NCI-H82 treated with DMSO at 0.1 percent for 48 hours (cell line): ENCODE results near the gene SSTR5.

ENCODE experiments used
- DNase-seq: peaks from one replicate; lab custom pipeline; 2025; ENCODE audit not compliant: unreplicated experiment; lab: John Stamatoyannopoulos, UW

SSTR5 gene

GRCh38 chr16:1039762-1040161, 32.8 kb upstream of the SSTR5 start:
- no peak for DNase-seq

GRCh38 chr16:1040346-1040745, 32.2 kb upstream of the SSTR5 start:
- no peak for DNase-seq

GRCh38 chr16:1042049-1042744, 30.4 kb upstream of the SSTR5 start:
- no peak for DNase-seq

- no peak for DNase-seq
These were observed 29.7 kb upstream of the SSTR5 start for GRCh38 chr16:1042866-1043265.

- DNase-seq: no peak
These were observed 28.6 kb upstream of the SSTR5 start for GRCh38 chr16:1043881-1044451.

GRCh38 chr16:1044460-1045309, 27.9 kb upstream of the SSTR5 start:
- no peak for DNase-seq

- DNase-seq: no peak
These were observed 27.1 kb upstream of the SSTR5 start for GRCh38 chr16:1045310-1045992.

- DNase-seq: no peak
These were observed 26.3 kb upstream of the SSTR5 start for GRCh38 chr16:1045993-1046911.

GRCh38 chr16:1047123-1047522, 25.4 kb upstream of the SSTR5 start:
- no peak for DNase-seq

- no peak for DNase-seq
These were observed 24.7 kb upstream of the SSTR5 start for GRCh38 chr16:1047801-1048200.

GRCh38 chr16:1048442-1049112, 24.0 kb upstream of the SSTR5 start:
- no peak for DNase-seq

- no peak for DNase-seq
These were observed 23.2 kb upstream of the SSTR5 start for GRCh38 chr16:1049113-1049975.

GRCh38 chr16:1049976-1050247, 22.6 kb upstream of the SSTR5 start:
- no peak for DNase-seq

- DNase-seq: no peak
These were observed 22.0 kb upstream of the SSTR5 start for GRCh38 chr16:1050516-1050915.

GRCh38 chr16:1050921-1051320, 21.6 kb upstream of the SSTR5 start:
- no peak for DNase-seq

GRCh38 chr16:1051446-1051845, 21.1 kb upstream of the SSTR5 start:
- DNase-seq: no peak

GRCh38 chr16:1052721-1053120, 19.8 kb upstream of the SSTR5 start:
- DNase-seq: no peak

GRCh38 chr16:1053121-1053521, 19.4 kb upstream of the SSTR5 start:
- DNase-seq: no peak

GRCh38 chr16:1053700-1054368, 18.7 kb upstream of the SSTR5 start:
- no peak for DNase-seq
